MM.1S (cell line): ENCODE results near the gene AUTS2.

Experiments used
- DNase-seq: peaks from one replicate; pipeline ENCODE4 v3.0.0-alpha.2; 2015
- H2AFZ ChIP-seq: fragments of 300-600 bp; sonication (generic); 2 replicates; pipeline ENCODE4 v1.6.0; 2016; ENCODE audit warnings: antibody characterized with exemption, low read length
- H3F3A ChIP-seq: fragments of 300-600 bp; sonication (generic); 2 replicates; pipeline ENCODE4 v1.6.1; 2016; ENCODE audit warnings: mild to moderate bottlenecking, antibody characterized with exemption, low read length, moderate library complexity, mixed read lengths; ENCODE audit not compliant: insufficient read depth
- H3K27ac ChIP-seq: fragments of 300-600 bp; sonication (generic); 2 replicates; pipeline ENCODE4 v1.5.1; 2016; ENCODE audit warnings: mild to moderate bottlenecking, low read length
- H3K27me3 ChIP-seq: fragments of 300-600 bp; sonication (generic); replicated peaks from 2 replicates; pipeline ENCODE4 v1.6.0; 2016; ENCODE audit warnings: low read length; ENCODE audit not compliant: insufficient read depth
- H3K36me3 ChIP-seq: fragments of 300-600 bp; sonication (generic); replicated peaks from 2 replicates; pipeline ENCODE4 v1.6.1; 2016; ENCODE audit warnings: mild to moderate bottlenecking, low read length, mixed read lengths; ENCODE audit not compliant: insufficient read depth
- H3K4me1 ChIP-seq: fragments of 300-600 bp; sonication (generic); 2 replicates; pipeline ENCODE4 v1.6.1; 2016; ENCODE audit warnings: low read length, mixed read lengths
- H3K4me2 ChIP-seq: fragments of 300-600 bp; sonication (generic); 2 replicates; pipeline ENCODE4 v1.6.0; 2016; ENCODE audit warnings: low read depth, low read length
- H3K4me3 ChIP-seq: fragments of 300-600 bp; sonication (generic); 2 replicates; pipeline ENCODE4 v1.5.1; 2016; ENCODE audit warnings: low read length, mixed read lengths
- H3K79me2 ChIP-seq: fragments of 300-600 bp; sonication (generic); 2 replicates; pipeline ENCODE4 v1.6.1; 2016; ENCODE audit warnings: mixed run types, low read length, mixed read lengths
- H3K9ac ChIP-seq: fragments of 300-600 bp; sonication (generic); 2 replicates; pipeline ENCODE4 v1.6.1; 2016; ENCODE audit warnings: low read length, mixed read lengths
- H3K9me2 ChIP-seq: fragments of 300-600 bp; sonication (generic); replicated peaks from 2 replicates; pipeline ENCODE4 v1.6.1; 2016; ENCODE audit warnings: mild to moderate bottlenecking, low read length, mixed read lengths; ENCODE audit not compliant: insufficient read depth
- H3K9me3 ChIP-seq: fragments of 300-600 bp; sonication (generic); replicated peaks from 2 replicates; pipeline ENCODE4 v1.6.1; 2016; ENCODE audit warnings: mild to moderate bottlenecking, low read length, mixed read lengths; ENCODE audit not compliant: insufficient read depth
- H4K20me1 ChIP-seq: fragments of 300-600 bp; sonication (generic); 2 replicates; pipeline ENCODE4 v1.6.1; 2016; ENCODE audit warnings: mild to moderate bottlenecking, low read length, moderate library complexity, mixed read lengths; ENCODE audit not compliant: insufficient read depth
- CTCF ChIP-seq: fragments of 300-600 bp; sonication (generic); IDR thresholded peaks from 2 replicates; pipeline ENCODE4 v1.5.1; 2016; ENCODE audit warnings: antibody characterized with exemption, low read length, mixed read lengths
- EZH2 ChIP-seq: fragments of 300-600 bp; sonication (generic); optimal IDR thresholded peaks from 2 replicates; pipeline ENCODE3; 2017; ENCODE audit warnings: low read depth, mild to moderate bottlenecking, antibody characterized with exemption, low read length, mixed read lengths
- EZH2phosphoT487 ChIP-seq: fragments of 300-600 bp; sonication (generic); IDR thresholded peaks from 2 replicates; pipeline ENCODE4 v1.6.1; 2018; ENCODE audit warnings: antibody characterized with exemption, low read length

AUTS2 gene

GRCh38 chr7:70384024-70384423 lies 785.7 kb downstream of the AUTS2 start:
- Histone ChIP-seq H3K4me2 (no peak overlapping the region), H2AFZ (no peak overlapping the region), H3K79me2 (no peaks in the 10 kb centered on the region), H3K4me1 (no peaks in the 10 kb centered on the region), H3K27ac (no peak overlapping the region), H3K9ac (no peak overlapping the region), H4K20me1 (no peaks in the 10 kb centered on the region), H3F3A (no peaks in the 10 kb centered on the region), H3K9me2 (no peaks in the 10 kb centered on the region), H3K9me3 (no peaks in the 10 kb centered on the region), H3K4me3 (no peak overlapping the region), H3K27me3 (no peaks in the 10 kb centered on the region), H3K36me3 (no peaks in the 10 kb centered on the region)
- DNase-seq, result no peak
- TF ChIP-seq EZH2phosphoT487, result no peak

- Histone ChIP-seq H3K27ac (no peak overlapping the region), H3K36me3 (no peaks in the 10 kb centered on the region), H3K4me1 (no peaks in the 10 kb centered on the region), H4K20me1 (no peaks in the 10 kb centered on the region), H3K79me2 (no peaks in the 10 kb centered on the region), H3K9me3 (no peaks in the 10 kb centered on the region), H3K9ac (no peak overlapping the region), H2AFZ (no peak overlapping the region), H3K4me3 (no peak overlapping the region), H3K9me2 (no peaks in the 10 kb centered on the region), H3K4me2 (no peak overlapping the region), H3F3A (no peaks in the 10 kb centered on the region), H3K27me3 (no peaks in the 10 kb centered on the region)
- TF ChIP-seq CTCF (no peak), EZH2 (no peak), EZH2phosphoT487 (no peak)
- DNase-seq, result no peak
These were observed 786.6 kb downstream of the AUTS2 start for GRCh38 chr7:70384891-70385290.

- DNase-seq, result no peak
- Histone ChIP-seq H3K27ac (no peak overlapping the region), H3K27me3 (no peaks in the 10 kb centered on the region), H4K20me1 (no peaks in the 10 kb centered on the region), H3K9ac (no peak overlapping the region), H3K4me1 (no peaks in the 10 kb centered on the region), H3K79me2 (no peaks in the 10 kb centered on the region), H3K9me2 (no peaks in the 10 kb centered on the region), H3K4me3 (no peak overlapping the region), H3K36me3 (no peaks in the 10 kb centered on the region), H3K4me2 (no peak overlapping the region), H3K9me3 (no peaks in the 10 kb centered on the region), H2AFZ (no peak overlapping the region), H3F3A (no peaks in the 10 kb centered on the region)
- TF ChIP-seq EZH2phosphoT487, result no peak
- TF ChIP-seq CTCF, result no peak
- no peak for TF ChIP-seq EZH2
These were observed 788.9 kb downstream of the AUTS2 start for GRCh38 chr7:70387217-70387616.

- H3K4me2 ChIP-seq, result no peak overlapping the region
- no peaks in the 10 kb centered on the region for H3K9me3 ChIP-seq
- H3K9ac ChIP-seq, result no peak overlapping the region
- H3K27me3 ChIP-seq, result no peaks in the 10 kb centered on the region
- no peaks in the 10 kb centered on the region for H3F3A ChIP-seq
- H3K79me2 ChIP-seq, result no peaks in the 10 kb centered on the region
- H4K20me1 ChIP-seq, result no peaks in the 10 kb centered on the region
- no peak overlapping the region for H2AFZ ChIP-seq
- TF ChIP-seq EZH2, result no peak
- TF ChIP-seq EZH2phosphoT487, result no peak
- TF ChIP-seq CTCF, result no peak
- H3K27ac ChIP-seq, result no peak overlapping the region
- no peak for DNase-seq
- no peaks in the 10 kb centered on the region for H3K36me3 ChIP-seq
- no peaks in the 10 kb centered on the region for H3K9me2 ChIP-seq
- H3K4me1 ChIP-seq, result no peaks in the 10 kb centered on the region
- H3K4me3 ChIP-seq, result no peak overlapping the region
These were observed 791.4 kb downstream of the AUTS2 start for GRCh38 chr7:70389531-70390151.
